ENCODE data around the gene PROC. TPM values are rescaled to one million over a fixed set of nuclear protein-coding genes. Genes with fewer than 3 reads are reported as not detected.

PROC gene
- total RNA-seq, 1 donor from 2014 or later = not detected

- DNase-seq (ENCODE audit: low spot score) = no peak
These were observed 23.7 kb upstream of the PROC start for GRCh38 chr2:127394492-127394891.

DNA sequence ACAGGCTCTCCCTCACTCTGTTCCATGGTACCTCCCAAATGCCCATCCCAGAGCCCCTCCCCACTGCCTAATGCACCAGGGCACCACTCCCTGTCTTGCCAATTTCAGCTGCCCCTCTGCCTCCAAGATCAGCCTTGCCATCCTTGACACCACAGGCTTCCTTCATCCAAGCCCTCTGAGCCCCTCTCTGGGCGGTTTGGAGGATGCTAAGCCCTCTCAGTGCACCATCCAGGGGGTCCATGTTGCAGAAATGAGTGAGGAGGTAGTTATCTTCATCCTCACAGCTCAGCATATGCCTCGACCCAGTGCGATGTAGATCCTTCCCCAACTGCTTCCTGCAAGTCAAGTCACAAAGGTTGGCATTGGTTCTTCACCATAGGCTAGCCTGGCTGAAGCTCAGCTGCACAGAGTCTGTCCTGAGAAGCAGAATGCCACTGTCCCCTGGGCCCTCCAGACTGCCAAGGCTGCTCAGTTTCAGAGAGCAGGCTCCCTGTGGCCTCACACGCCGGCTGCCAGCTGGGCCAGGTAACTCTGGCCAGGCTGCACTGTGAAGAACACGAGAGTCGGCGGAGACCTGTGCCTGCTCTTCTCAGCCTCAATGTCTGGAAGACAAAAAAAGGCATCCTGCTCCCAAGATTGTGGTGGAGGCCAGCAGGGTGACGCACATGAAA is 20.5 kb upstream of the PROC start:
- no peak for DNase-seq (ENCODE audit: low spot score)

GRCh38 chr2:127398239-127398590 is 20.0 kb upstream of the PROC start:
- DNase-seq (ENCODE audit: low spot score) = peak; percentile 86

GRCh38 chr2:127400533-127400896 is 17.7 kb upstream of the PROC start:
- no peak for DNase-seq (ENCODE audit: low spot score)

DNA sequence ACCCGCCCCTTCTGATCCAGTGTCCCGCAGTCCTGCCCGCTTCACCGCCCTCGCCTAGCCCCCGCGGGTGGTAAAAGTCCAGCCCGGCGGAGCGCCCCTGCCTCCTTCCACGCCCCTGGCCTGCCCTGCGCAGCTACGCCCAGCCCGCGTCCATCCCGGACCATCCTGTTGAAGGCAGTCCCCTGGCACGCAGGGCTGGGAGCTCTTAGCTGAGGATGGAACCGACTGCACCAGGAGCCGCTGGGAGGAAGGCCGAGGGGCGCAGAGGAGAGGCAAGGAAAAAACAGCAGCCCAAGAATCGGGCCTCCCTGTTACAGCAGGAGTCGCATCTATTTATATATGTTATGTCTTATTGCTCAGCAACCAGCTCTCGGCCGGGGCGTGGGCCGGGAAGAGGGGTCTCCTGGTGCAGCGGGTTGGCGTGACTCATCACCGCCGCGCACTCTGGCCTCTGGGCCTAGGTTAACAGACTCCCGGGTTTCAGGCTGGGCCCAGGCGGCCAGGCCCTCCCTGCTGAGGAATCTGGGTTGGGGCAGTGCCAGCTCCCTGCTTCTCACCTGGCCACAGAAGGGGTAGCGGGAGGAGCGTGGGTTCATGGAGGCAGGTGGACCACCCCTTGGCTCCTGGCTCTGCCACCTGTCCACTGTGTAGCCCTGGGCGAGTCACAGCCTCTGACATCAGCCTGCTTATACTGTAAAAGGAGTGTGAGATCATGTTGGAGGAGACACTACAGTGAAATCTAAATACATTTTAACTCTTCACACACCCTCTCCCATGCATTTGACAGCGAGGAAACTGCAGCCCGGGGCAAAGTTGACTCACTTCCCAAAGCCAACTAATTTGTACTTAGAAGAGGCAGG is 17.1 kb upstream of the PROC start:
- no peak for DNase-seq (ENCODE audit: low spot score)

GRCh38 chr2:127401757-127402695 is 16.2 kb upstream of the PROC start:
- no peak for DNase-seq (ENCODE audit: low spot score)

DNA sequence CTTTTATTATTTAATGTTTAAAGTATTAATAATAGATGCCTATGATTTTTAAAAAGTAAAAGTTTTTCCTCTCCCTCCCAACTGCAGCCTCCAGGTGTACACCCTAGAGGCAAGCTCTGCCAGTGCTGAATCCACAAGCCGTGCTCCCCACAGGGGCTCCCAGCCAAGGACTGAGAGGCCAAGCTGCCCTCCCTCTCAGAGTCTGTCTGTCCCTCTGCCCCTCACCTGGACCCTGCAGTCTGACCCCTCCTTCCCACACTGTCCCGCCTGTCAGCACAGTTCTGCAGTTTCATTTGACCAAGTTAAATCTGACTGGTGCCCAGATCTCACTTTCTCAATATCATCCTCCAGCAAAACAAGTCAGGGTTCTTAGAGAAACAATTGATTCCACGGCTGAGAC is 14.8 kb upstream of the PROC start:
- DNase-seq (ENCODE audit: low spot score) = no peak

DNA sequence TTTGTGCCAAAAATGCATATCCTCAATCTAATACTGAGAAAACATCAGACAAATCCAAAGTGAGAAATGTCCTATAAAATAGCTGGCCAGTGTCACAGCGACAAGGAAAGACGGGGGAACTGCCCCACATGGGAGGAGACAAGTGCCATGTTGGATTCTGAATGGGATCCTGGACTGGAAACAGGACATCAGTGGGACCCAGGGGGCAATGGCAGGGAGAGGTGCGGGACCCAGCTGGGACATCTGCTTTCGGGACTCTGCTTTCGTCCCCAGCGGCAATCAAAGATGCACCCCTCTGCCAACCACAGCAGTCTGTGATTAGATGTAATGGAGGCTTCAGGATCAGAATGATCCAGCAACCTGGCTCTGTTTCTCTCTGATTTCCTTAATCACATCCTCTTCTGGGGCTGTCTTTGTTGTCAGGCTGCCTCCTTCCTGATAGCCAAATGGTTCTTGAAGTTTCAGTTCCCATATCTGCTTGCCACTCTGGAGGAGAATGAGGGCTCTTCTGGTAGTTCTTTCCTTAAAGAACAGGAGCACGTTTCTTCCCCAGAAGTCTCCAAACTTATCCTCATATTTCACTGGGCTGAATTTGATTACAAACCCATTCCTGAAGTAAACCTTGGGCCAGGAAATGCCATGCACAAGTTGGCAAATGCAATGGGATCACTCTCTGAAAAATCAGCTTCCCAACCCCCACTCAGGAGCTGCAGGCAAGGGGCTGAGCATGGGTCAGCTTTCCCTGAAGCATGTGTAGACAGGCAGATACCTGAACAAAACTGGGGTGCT is 13.6 kb upstream of the PROC start:
- peak; percentile 29 for DNase-seq (ENCODE audit: low spot score)

- peak; percentile 29 for DNase-seq (ENCODE audit: low spot score)
These were observed 13.0 kb upstream of the PROC start for GRCh38 chr2:127405255-127405610.

DNA sequence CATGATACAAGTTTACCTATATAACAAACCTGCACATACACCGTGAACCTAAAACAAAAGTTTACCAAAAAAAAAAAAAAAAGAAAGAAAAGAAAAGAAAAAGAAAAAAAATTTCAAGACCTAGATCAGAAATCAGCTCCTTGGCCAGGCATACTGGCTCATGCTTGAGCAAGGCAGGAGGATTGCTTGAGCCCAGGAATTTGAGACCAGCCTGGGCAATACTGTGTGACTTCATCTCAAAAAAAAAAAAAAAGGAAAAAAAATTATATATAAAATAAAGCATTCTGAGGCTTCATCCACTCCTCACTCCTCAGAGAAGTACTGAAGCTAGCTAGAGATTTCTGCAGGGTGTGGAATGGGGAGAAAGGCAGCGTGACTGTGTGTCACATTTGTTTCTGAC is 11.8 kb upstream of the PROC start:
- DNase-seq (ENCODE audit: low spot score) = no peak

- DNase-seq (ENCODE audit: low spot score) = peak; percentile 32
These were observed 11.1 kb upstream of the PROC start for GRCh38 chr2:127407091-127407490.

- no peak for DNase-seq (ENCODE audit: low spot score)
These were observed 10.6 kb upstream of the PROC start for GRCh38 chr2:127407661-127408003.

GRCh38 chr2:127408004-127408806 is 10.0 kb upstream of the PROC start:
- peak; percentile 92 for DNase-seq (ENCODE audit: low spot score)

DNA sequence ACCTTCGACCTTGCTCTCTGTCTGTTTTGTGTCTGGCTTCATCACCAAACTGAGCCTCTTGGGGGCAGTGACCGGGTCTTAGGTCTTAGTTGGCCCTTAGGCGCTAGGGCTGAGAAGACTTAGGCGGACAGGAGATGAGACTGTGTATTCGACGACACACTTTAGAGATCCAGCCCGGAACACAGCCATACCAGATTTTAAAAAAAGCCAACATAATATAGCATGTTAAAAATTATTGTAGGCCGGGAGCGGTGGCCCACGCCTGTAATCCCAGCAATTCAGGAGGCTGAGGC is 9.5 kb upstream of the PROC start:
- no peak for DNase-seq (ENCODE audit: low spot score)

DNA sequence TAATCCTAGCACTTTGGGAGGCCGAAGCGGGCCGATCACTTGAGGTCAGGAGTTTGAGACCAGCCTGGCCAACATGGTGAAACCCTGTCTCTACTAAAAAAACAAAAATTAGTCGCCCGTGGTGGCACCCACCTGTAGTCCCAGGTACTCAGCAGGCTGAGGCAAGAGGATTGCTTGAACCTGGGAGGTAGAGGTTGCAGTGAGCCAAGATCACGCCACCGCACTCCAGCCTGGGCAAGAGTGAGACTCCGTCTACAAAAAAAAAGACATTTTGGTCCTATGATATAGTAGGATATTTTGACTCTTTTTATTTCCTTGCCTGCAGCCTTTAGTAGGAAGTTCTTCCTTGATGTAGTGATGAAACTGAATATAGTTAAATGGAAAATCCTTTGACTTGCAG is 8.5 kb upstream of the PROC start:
- DNase-seq (ENCODE audit: low spot score) = peak; percentile 33

GRCh38 chr2:127410871-127411652 is 7.2 kb upstream of the PROC start:
- DNase-seq (ENCODE audit: low spot score) = peak; percentile 43

- no peak for DNase-seq (ENCODE audit: low spot score)
These were observed 6.4 kb upstream of the PROC start for GRCh38 chr2:127411653-127412369.

- no peak for DNase-seq (ENCODE audit: low spot score)
These were observed 5.0 kb upstream of the PROC start for GRCh38 chr2:127413200-127413599.

GRCh38 chr2:127413782-127414637 is 4.2 kb upstream of the PROC start:
- DNase-seq (ENCODE audit: low spot score) = no peak
